GM23248 (cell line): Measurements from ENCODE around the gene SLC35G2.

Experiments used
- EZH2 ChIP-seq: fragments of 200-600 bp; sonication (generic); IDR thresholded peaks from 2 replicates; pipeline ENCODE4 v1.6.1; 2018; ENCODE audit warnings: antibody characterized with exemption, mild to moderate bottlenecking; ENCODE audit not compliant: insufficient read depth, poor library complexity, severe bottlenecking
- EZH2phosphoT487 ChIP-seq: fragments of 200-600 bp; sonication (generic); IDR thresholded peaks from 2 replicates; pipeline ENCODE4 v1.6.1; 2018; ENCODE audit warnings: antibody characterized with exemption, moderate library complexity, mild to moderate bottlenecking, low read depth; ENCODE audit not compliant: insufficient read depth

- TF ChIP-seq EZH2: no peak
- TF ChIP-seq EZH2phosphoT487: no peak
Measured at GRCh38 chr3:136903899-136904298, 85.0 kb downstream of the SLC35G2 start.
